ENCODE data around the gene SLC16A2.

The SLC16A2 gene

GRCh38 chrX:74448669-74449068, 27.4 kb downstream of the SLC16A2 start:
- Histone ChIP-seq H3K4me3 (ENCODE audit: low read depth, low read length) (no peak overlapping the region), H3K27ac (ENCODE audit: extremely low read depth, low read depth, low read length) (no peak overlapping the region), H3K4me1 (ENCODE audit: control insufficient read depth, insufficient read depth, low read length) (peaks cover 7% of the 10 kb centered on the region; the same call in 1 of the 2 replicates), H3K9me3 (ENCODE audit: control insufficient read depth, insufficient read depth, low read depth, low read length) (no peaks in the 10 kb centered on the region), H3K36me3 (ENCODE audit: control insufficient read depth in 2 of 2, insufficient read depth in 1 of 2, low read length in 2 of 2) (no peaks in the 10 kb centered on the region)
- ChIA-PET CTCF (interaction anchor here (1.9 kb wide), 1 partner anchor 66 kb away, joined by 6 read pairs; no protein-coding TSS in a partner anchor), POLR2A (interaction anchor here (0.5 kb wide), 1 partner anchor 71 kb away, joined by 3 read pairs; no protein-coding TSS in a partner anchor)
- TF ChIP-seq ZNF639 (tag by site-specific recombination; IDR thresholded peaks at IDR 0.05) (no peak), TSHZ1 (tag by site-specific recombination; IDR thresholded peaks at IDR 0.05; ENCODE audit: borderline replicate concordance) (no peak), ZNF132 (tag by site-specific recombination; IDR thresholded peaks at IDR 0.05; ENCODE audit: borderline replicate concordance) (no peak), ZNF449 (tag by site-specific recombination; IDR thresholded peaks at IDR 0.05) (no peak), ZNF580 (tag by site-specific recombination; IDR thresholded peaks at IDR 0.05) (no peak), ZNF37A (tag by site-specific recombination; IDR thresholded peaks at IDR 0.05) (no peak), ZNF362 (tag by site-specific recombination; IDR thresholded peaks at IDR 0.05) (no peak), HIC1 (tag by site-specific recombination; IDR thresholded peaks at IDR 0.05) (no peak)

GRCh38 chrX:74449322-74449936, 28.1 kb downstream of the SLC16A2 start:
- H3K27ac ChIP-seq (ENCODE audit: extremely low read depth, low read depth, low read length): no peak overlapping the region
- CTCF ChIA-PET: interaction anchor here (1.9 kb wide), 1 partner anchor 67 kb away, joined by 6 read pairs; no protein-coding TSS in a partner anchor

More at GRCh38 chrX:74449322-74449936, 28.1 kb downstream of the SLC16A2 start:
- Histone ChIP-seq H3K4me1 (ENCODE audit: control insufficient read depth, insufficient read depth, low read length) (peaks cover 7% of the 10 kb centered on the region; the same call in 1 of the 2 replicates), H3K4me3 (ENCODE audit: low read depth, low read length) (no peak overlapping the region), H3K9me3 (ENCODE audit: control insufficient read depth, insufficient read depth, low read depth, low read length) (no peaks in the 10 kb centered on the region), H3K36me3 (ENCODE audit: control insufficient read depth in 2 of 2, insufficient read depth in 1 of 2, low read length in 2 of 2) (no peaks in the 10 kb centered on the region)
- POLR2A ChIA-PET: interaction anchor here (1.3 kb wide), 1 partner anchor 29 kb away, joined by 5 read pairs; the partner anchor contains the start of gene SLC16A2
- no peak for TF ChIP-seq ZNF292 (tag by site-specific recombination; IDR thresholded peaks at IDR 0.05; ENCODE audit: borderline replicate concordance, low read depth)
- TF ChIP-seq ZNF169 (tag by site-specific recombination; IDR thresholded peaks at IDR 0.05): no peak
- TF ChIP-seq IKZF3 (tag by site-specific recombination; IDR thresholded peaks at IDR 0.05): 0 out of 2 replicates have a peak, but pooled peaks have one; percentile 15
- no peak for TF ChIP-seq ZNF843 (tag by site-specific recombination; IDR thresholded peaks at IDR 0.05)
- TF ChIP-seq ZNF571 (tag by site-specific recombination; IDR thresholded peaks at IDR 0.05): 0 out of 2 replicates have a peak, but pooled peaks have one; percentile 55
- 0 out of 2 replicates have a peak, but pooled peaks have one; percentile 15 for TF ChIP-seq PRDM10 (tag by site-specific recombination; IDR thresholded peaks at IDR 0.05)
- 0 out of 2 replicates have a peak, but pooled peaks have one; percentile 34 for TF ChIP-seq ZNF112 (tag by site-specific recombination; IDR thresholded peaks at IDR 0.05)
- peak; percentile 73; the same call in 1 of the 2 replicates for TF ChIP-seq TRIM28 (IDR thresholded peaks at IDR 0.05; ENCODE audit: borderline replicate concordance, low read length)
- peak; percentile 84 for TF ChIP-seq ZNF239 (tag by site-specific recombination; IDR thresholded peaks at IDR 0.05)
- TF ChIP-seq ZNF544 (tag by site-specific recombination; IDR thresholded peaks at IDR 0.05): peak; percentile 75
- 0 out of 2 replicates have a peak, but pooled peaks have one; percentile 49 for TF ChIP-seq ZNF561 (tag by site-specific recombination; IDR thresholded peaks at IDR 0.05; ENCODE audit: borderline replicate concordance)

All from HEK293 (cell line).